Stomach (tissue), 9 donors: Measurements from ENCODE around the gene KLHL14. TPM values are rescaled to one million over a fixed set of nuclear protein-coding genes. Genes with fewer than 3 reads are reported as not detected.

ENCODE experiments used
- DNase-seq, 2 donors: peaks; one replicate each; pipeline versions ENCODE4 v3.0.0 to v3.0.0-alpha.2; 2013 to 2019
- H3K27ac ChIP-seq, 5 donors: fragments of 200-600 bp in 4 of 5; sonication (generic) in 4 of 5; one replicate each; pipeline ENCODE4 v1.5.1; 2013 to 2019; ENCODE audit warnings: mild to moderate bottlenecking in 1 of 5, moderate library complexity in 1 of 5
- H3K27me3 ChIP-seq, 3 donors: fragments of 200-600 bp; sonication (generic); one replicate each; pipeline ENCODE4 v1.5.1; 2017 to 2019; ENCODE audit warnings: mixed run types in 1 of 3
- H3K36me3 ChIP-seq, 4 donors: fragments of 200-600 bp; sonication (generic); 1 replicate in 3 of 4; 2 replicates in 1 of 4; pipeline ENCODE4 v1.5.1; 2016 to 2019
- H3K4me1 ChIP-seq, 4 donors: fragments of 200-600 bp; sonication (generic); one replicate each; pipeline ENCODE4 v1.5.1; 2016 to 2019
- H3K4me3 ChIP-seq, 4 donors: fragments of 200-600 bp; sonication (generic) in 3 of 4; one replicate each; pipeline ENCODE4 v1.5.1; 2016 to 2019; ENCODE audit warnings: mild to moderate bottlenecking in 1 of 4
- H3K9me3 ChIP-seq, 4 donors: fragments of 200-600 bp; sonication (generic); one replicate each; pipeline ENCODE4 v1.5.1; 2016 to 2019
- EP300 ChIP-seq: sonication (generic); formaldehyde crosslinking; IDR thresholded peaks from one replicate; pipeline ENCODE4 v1.6.1; 2017; ENCODE audit warnings: antibody characterized with exemption
- POLR2A ChIP-seq, 4 donors: fragments of 450-650 bp; IDR thresholded peaks; one replicate each; pipeline ENCODE4 v1.6.1; 2016; ENCODE audit warnings: antibody characterized with exemption in 4 of 4, control low read depth in 2 of 4, mild to moderate bottlenecking in 1 of 4, moderate library complexity in 1 of 4
- POLR2AphosphoS5 ChIP-seq, 3 donors: sonication (generic); formaldehyde crosslinking; IDR thresholded peaks; one replicate each; pipeline ENCODE4 v1.6.1; 2016; ENCODE audit warnings: antibody characterized with exemption in 3 of 3
- WGBS, 5 donors: extraction: QIAGEN DNeasy Blood & Tissue Kit in 3 of 5; methylation state at CpG; one replicate each; pipeline versions ENCODE4 v1.1.5 to v1.1.7; 2013 to 2018; 5-methylcytosine and 5-hydroxymethylcytosine counted together
- intact Hi-C: fragments of 100-400 bp; cut with DNase I; formaldehyde crosslinking; loops from one replicate; pipeline ENCODE4 v1.15.1; 2023; ENCODE audit warnings: low total_unique reads
- polyA plus RNA-seq, 3 donors: library from polyadenylated mRNA; stranded (reverse); fragments of 200-250 nt; gene quantifications; one replicate each; pipeline ENCODE4 v1.2.3, GENCODE V29; 2013
- small RNA-seq, 4 donors: library from RNA; depleted of rRNA; stranded (forward); fragments of <200 nt; gene quantifications; one replicate each; pipeline ENCODE3, GENCODE V24; 2016
- total RNA-seq, 5 donors: library from RNA; depleted of rRNA; stranded (reverse); fragments of >200 nt; gene quantifications; one replicate each; pipeline versions ENCODE4 v1.1.0 to v1.2.3, GENCODE V29; 2014 to 2016
- TF ChIP-seq, protein P1 (sequence below), 7 experiments: fragments of 450-650 bp in 4 of 7; fragments of 200-600 bp in 3 of 7; sonication (generic) in 3 of 7; IDR thresholded peaks; one replicate each; pipeline ENCODE4 v1.5.1; 2016 to 2019; ENCODE audit warnings: antibody characterized with exemption in 7 of 7, control low read depth in 2 of 7, mild to moderate bottlenecking in 1 of 7
- donor health status: healthy with polysubstance abuse.
- donor health status: Bipolar disorder and iron deficiency.
- donor health status: healthy.

The KLHL14 gene
- total and polyA plus RNA-seq, 8 donors: 0.15 to 3.5 (median 0.41) TPM; not detected in 4

DNA sequence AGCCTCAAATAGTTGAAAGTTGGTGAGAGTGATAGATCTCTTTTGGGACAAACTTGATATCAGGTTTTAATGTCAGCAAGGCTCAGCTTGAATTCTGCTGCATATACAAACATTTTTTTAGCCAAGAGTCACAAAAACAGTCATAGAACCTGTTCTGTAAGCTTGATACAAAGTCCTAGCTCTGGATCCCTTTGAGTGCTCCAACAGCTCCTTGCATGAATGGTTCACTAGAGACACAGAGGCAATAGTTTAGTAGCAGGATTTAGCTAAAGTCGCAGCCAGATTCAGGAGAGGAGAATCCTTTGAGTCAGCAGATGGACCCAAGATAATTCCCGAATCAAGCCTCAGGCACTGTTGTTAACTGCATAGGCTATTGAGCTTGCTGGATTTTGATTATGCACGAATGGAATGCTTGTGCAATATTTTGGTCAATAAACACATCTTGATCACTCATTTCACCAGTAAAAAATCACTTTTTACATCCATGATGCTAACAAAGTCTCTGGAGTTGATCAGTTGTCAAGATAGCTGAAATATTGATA is 148.6 kb downstream of the KLHL14 start:
- H3K9me3 ChIP-seq: no peaks in the 10 kb centered on the region
- H3K36me3 ChIP-seq: no peaks in the 10 kb centered on the region
- intact Hi-C loops: no loop called here
- DNase-seq: no peak
- no peaks in the 10 kb centered on the region for H3K27me3 ChIP-seq
- H3K27ac ChIP-seq: no peak overlapping the region
- no peaks in the 10 kb centered on the region for H3K4me1 ChIP-seq
- H3K4me3 ChIP-seq: no peak overlapping the region
- WGBS, 5 donors: 64 to 83% (median 80%) methylated on average over 3 of the region's 3 CpGs
- TF ChIP-seq, protein P1, sequence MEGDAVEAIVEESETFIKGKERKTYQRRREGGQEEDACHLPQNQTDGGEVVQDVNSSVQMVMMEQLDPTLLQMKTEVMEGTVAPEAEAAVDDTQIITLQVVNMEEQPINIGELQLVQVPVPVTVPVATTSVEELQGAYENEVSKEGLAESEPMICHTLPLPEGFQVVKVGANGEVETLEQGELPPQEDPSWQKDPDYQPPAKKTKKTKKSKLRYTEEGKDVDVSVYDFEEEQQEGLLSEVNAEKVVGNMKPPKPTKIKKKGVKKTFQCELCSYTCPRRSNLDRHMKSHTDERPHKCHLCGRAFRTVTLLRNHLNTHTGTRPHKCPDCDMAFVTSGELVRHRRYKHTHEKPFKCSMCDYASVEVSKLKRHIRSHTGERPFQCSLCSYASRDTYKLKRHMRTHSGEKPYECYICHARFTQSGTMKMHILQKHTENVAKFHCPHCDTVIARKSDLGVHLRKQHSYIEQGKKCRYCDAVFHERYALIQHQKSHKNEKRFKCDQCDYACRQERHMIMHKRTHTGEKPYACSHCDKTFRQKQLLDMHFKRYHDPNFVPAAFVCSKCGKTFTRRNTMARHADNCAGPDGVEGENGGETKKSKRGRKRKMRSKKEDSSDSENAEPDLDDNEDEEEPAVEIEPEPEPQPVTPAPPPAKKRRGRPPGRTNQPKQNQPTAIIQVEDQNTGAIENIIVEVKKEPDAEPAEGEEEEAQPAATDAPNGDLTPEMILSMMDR (IDR thresholded peaks at IDR 0.05): no peak
- no peak for TF ChIP-seq POLR2AphosphoS5 (IDR thresholded peaks at IDR 0.05)
- no peak for TF ChIP-seq EP300
- no peak for TF ChIP-seq POLR2A (IDR thresholded peaks at IDR 0.05)

DNA sequence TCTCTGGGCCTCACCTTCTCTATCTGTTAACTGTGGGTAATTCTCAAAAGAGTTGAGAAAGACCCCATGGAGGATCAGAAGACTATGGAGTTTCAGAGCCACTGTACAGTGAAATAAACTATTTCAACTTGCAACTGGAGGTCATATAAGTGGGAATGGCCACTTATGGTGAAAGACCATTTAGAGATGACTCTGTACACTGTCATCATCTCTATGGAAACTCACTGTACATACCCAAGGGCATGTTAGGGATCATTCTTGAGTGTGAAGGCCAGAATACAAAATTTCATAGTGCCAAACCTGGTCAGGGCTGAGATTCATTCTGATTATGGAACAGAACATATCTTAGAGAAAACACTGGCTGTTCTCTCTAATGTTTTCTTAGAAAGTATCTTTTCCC is 149.3 kb downstream of the KLHL14 start:
- no peaks in the 10 kb centered on the region for H3K9me3 ChIP-seq
- intact Hi-C loops: no loop called here
- H3K4me1 ChIP-seq: no peaks in the 10 kb centered on the region
- H3K36me3 ChIP-seq: no peaks in the 10 kb centered on the region
- no peak for DNase-seq
- no peaks in the 10 kb centered on the region for H3K27me3 ChIP-seq
- no peak overlapping the region for H3K27ac ChIP-seq
- TF ChIP-seq POLR2AphosphoS5 (IDR thresholded peaks at IDR 0.05) (no peak), EP300 (no peak), POLR2A (IDR thresholded peaks at IDR 0.05) (no peak)
- TF ChIP-seq, protein P1 (IDR thresholded peaks at IDR 0.05): no peak
- no peak overlapping the region for H3K4me3 ChIP-seq

Small RNAs within 50 kb of the gene (small RNA-seq; reads per million reads assigned to genes)
- 0 to 0.07 (median 0) reads per million in 4 donors for gene AC012123.2
